ENCODE results near the gene GPR132. TPM values are rescaled to one million over a fixed set of nuclear protein-coding genes. Genes with fewer than 3 reads are reported as not detected.

The GPR132 gene
- total RNA-seq, 1 experiment from 2014 or later, result not detected

- H3K9me2 ChIP-seq (ENCODE audit: insufficient read depth), result no peaks in the 10 kb centered on the region
- no peaks in the 10 kb centered on the region for H3K27me3 ChIP-seq (ENCODE audit: insufficient read depth, low read depth)
- peak overlapping the region; percentile 96 for H3K4me2 ChIP-seq
- TSS peak; percentile 30 for BruUV-seq (replicated peaks)
- H4K20me1 ChIP-seq (ENCODE audit: insufficient read depth), result peaks cover 6% of the 10 kb centered on the region; the same call in 1 of the 2 replicates
- CTCF ChIA-PET, result interaction anchor here (0.6 to 1.7 kb wide), 3 partner anchors 13 to 1007 kb away, joined by 3 to 4 read pairs (median 4); no protein-coding TSS in a partner anchor
- peak overlapping the region; percentile 80 for H3K27ac ChIP-seq
- H2AFZ ChIP-seq, result peak overlapping the region; percentile 75
- intact Hi-C loops (cut with micrococcal nuclease; ENCODE audit: unreplicated experiment), result loop anchor here (2.0 kb wide), 1 partner anchor 37 kb away; no protein-coding TSS in a partner anchor
- peak in 1 of 2 experiments; percentile 71 for DNase-seq
- peaks cover 49% of the 10 kb centered on the region for H3K4me1 ChIP-seq (replicated peaks; ENCODE audit: insufficient read depth)
- H3K36me3 ChIP-seq (ENCODE audit: low read depth), result no peaks in the 10 kb centered on the region
- TF ChIP-seq EZH2 (IDR thresholded peaks at IDR 0.05; ENCODE audit: low read depth) (no peak), CTCF (conservative IDR thresholded peaks at IDR 0.05) (no peak)
- H3K9me3 ChIP-seq (ENCODE audit: insufficient read depth, low read depth), result no peaks in the 10 kb centered on the region
- H3K4me3 ChIP-seq, result peak overlapping the region; percentile 80
- no peaks in the 10 kb centered on the region for H3K79me2 ChIP-seq (ENCODE audit: low read depth)
- H3F3A ChIP-seq (ENCODE audit: insufficient read depth, low read depth), result peaks cover 33% of the 10 kb centered on the region
- POLR2A ChIA-PET (ENCODE audit: unreplicated experiment), result interaction anchor here (0.6 kb wide), 3 partner anchors 21 to 789 kb away, joined by 3 to 8 read pairs (median 6); partner anchors contain the start of gene CLBA1
These were observed 22.2 kb upstream of the GPR132 start for GRCh38 chr14:105087308-105087962.

DNA sequence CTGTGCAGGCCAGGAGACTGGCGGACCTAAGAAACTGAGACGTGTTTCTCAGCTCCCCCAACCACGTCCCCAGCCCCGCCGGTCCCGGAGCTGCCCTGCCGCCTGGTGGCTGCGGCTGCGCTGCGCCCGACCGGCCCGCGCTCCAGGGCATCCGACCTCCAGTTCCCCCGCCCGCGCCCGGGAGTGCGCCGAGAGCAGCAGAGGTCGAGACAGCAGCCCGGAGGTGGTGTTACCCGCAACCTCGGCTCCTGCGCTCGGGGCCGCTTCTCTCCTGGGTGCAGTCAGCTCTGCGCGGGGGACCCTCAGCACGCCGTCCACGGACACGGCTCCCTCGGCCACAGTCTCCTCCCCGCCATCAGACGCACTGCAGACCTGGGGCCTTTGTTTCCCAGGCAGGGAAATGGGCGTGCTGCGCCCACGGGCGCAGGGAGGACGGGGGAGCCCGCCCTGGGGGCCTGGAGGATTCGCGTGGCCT is 21.6 kb upstream of the GPR132 start:
- peak overlapping the region; percentile 75; the same call in 1 of the 2 replicates for H2AFZ ChIP-seq
- H3K9me3 ChIP-seq (ENCODE audit: insufficient read depth, low read depth), result no peaks in the 10 kb centered on the region
- no peaks in the 10 kb centered on the region for H3K36me3 ChIP-seq (ENCODE audit: low read depth)
- intact Hi-C loops (cut with micrococcal nuclease; ENCODE audit: unreplicated experiment), result loop anchor here (2.0 kb wide), 1 partner anchor 36 kb away; no protein-coding TSS in a partner anchor
- CTCF ChIA-PET, result interaction anchor here (0.6 to 1.7 kb wide), 2 partner anchors 12 to 1008 kb away, joined by 3 to 4 read pairs; no protein-coding TSS in a partner anchor
- no peaks in the 10 kb centered on the region for H3K9me2 ChIP-seq (ENCODE audit: insufficient read depth)
- H3K4me1 ChIP-seq (replicated peaks; ENCODE audit: insufficient read depth), result peaks cover 43% of the 10 kb centered on the region
- H3K4me2 ChIP-seq, result peak overlapping the region; percentile 96
- H3K27me3 ChIP-seq (ENCODE audit: insufficient read depth, low read depth), result no peaks in the 10 kb centered on the region
- peaks cover 27% of the 10 kb centered on the region for H3F3A ChIP-seq (ENCODE audit: insufficient read depth, low read depth)
- BruUV-seq (replicated peaks), result TSS peak; percentile 21
- H3K27ac ChIP-seq, result peak overlapping the region; percentile 80
- no peaks in the 10 kb centered on the region for H3K79me2 ChIP-seq (ENCODE audit: low read depth)
- no peak for TF ChIP-seq EZH2 (IDR thresholded peaks at IDR 0.05; ENCODE audit: low read depth)
- peak; percentile 70 for TF ChIP-seq CTCF (conservative IDR thresholded peaks at IDR 0.05)
- peaks cover 6% of the 10 kb centered on the region; the same call in 1 of the 2 replicates for H4K20me1 ChIP-seq (ENCODE audit: insufficient read depth)
- DNase-seq, result peak; percentile 73 to 85
- peak overlapping the region; percentile 80 for H3K4me3 ChIP-seq
- POLR2A ChIA-PET (ENCODE audit: unreplicated experiment), result interaction anchor here (0.6 kb wide), 3 partner anchors 21 to 789 kb away, joined by 3 to 8 read pairs (median 6); partner anchors contain the start of gene CLBA1

- Histone ChIP-seq H3K9me2 (ENCODE audit: insufficient read depth) (no peaks in the 10 kb centered on the region), H3K9me3 (ENCODE audit: insufficient read depth, low read depth) (no peaks in the 10 kb centered on the region), H3K4me1 (replicated peaks; ENCODE audit: insufficient read depth) (peaks cover 36% of the 10 kb centered on the region), H2AFZ (no peak overlapping the region), H3F3A (ENCODE audit: insufficient read depth, low read depth) (peaks cover 19% of the 10 kb centered on the region), H3K36me3 (ENCODE audit: low read depth) (no peaks in the 10 kb centered on the region), H3K27me3 (ENCODE audit: insufficient read depth, low read depth) (no peaks in the 10 kb centered on the region), H3K79me2 (ENCODE audit: low read depth) (no peaks in the 10 kb centered on the region), H3K4me2 (peak overlapping the region; percentile 96; the same call in 1 of the 2 replicates), H3K27ac (no peak overlapping the region), H4K20me1 (ENCODE audit: insufficient read depth) (peaks cover 6% of the 10 kb centered on the region; the same call in 1 of the 2 replicates), H3K4me3 (no peak overlapping the region; the same call in 1 of the 2 replicates)
- BruUV-seq (replicated peaks), result no TSS peak
- TF ChIP-seq EZH2 (IDR thresholded peaks at IDR 0.05; ENCODE audit: low read depth), result no peak
- no peak for TF ChIP-seq CTCF (conservative IDR thresholded peaks at IDR 0.05)
- ChIA-PET POLR2A (ENCODE audit: unreplicated experiment) (interaction anchor here (0.7 kb wide), 1 partner anchor 317 kb away, joined by 29 read pairs; no protein-coding TSS in a partner anchor), CTCF (interaction anchor here (1.7 kb wide), 1 partner anchor 11 kb away, joined by 4 read pairs; no protein-coding TSS in a partner anchor)
- DNase-seq, result no peak
- intact Hi-C loops (cut with micrococcal nuclease; ENCODE audit: unreplicated experiment), result loop anchor here (2.0 kb wide), 1 partner anchor 35 kb away; no protein-coding TSS in a partner anchor
These were observed 20.5 kb upstream of the GPR132 start for GRCh38 chr14:105085766-105086165.

Measured in PC-9 (cell line).